Activated naive CD8-positive, alpha-beta T cell treated with anti-CD3 and anti-CD28 coated beads, Interleukin-2, amount 50 U/mL, for 16 hours (primary cell): ENCODE results near the gene HSD17B7.
"Not testable (repeated sequence)": the region's sequence is repeated elsewhere in the genome, so short reads cannot be mapped to it uniquely, and the experiment has no call there.

Experiments
- DNase-seq: peaks from one replicate; pipeline ENCODE4 v3.0.0-alpha.2; 2020; ENCODE audit warnings: low read depth, low spot score

HSD17B7 gene

GRCh38 chr1:162790303-162790984 lies at the start of gene HSD17B7:
Gene HSD17B7 (plus strand): TSS chr1:162790702. CDS start chr1:162790801, 99 bp downstream.
- DNase-seq: peak; percentile 19

GRCh38 chr1:162740755-162741154 lies 49.7 kb upstream of the HSD17B7 start:
- no peak for DNase-seq

GRCh38 chr1:162741574-162741973 lies 48.9 kb upstream of the HSD17B7 start:
- no peak for DNase-seq

GRCh38 chr1:162746264-162746942 lies 44.1 kb upstream of the HSD17B7 start:
- not testable (repeated sequence) for DNase-seq

- DNase-seq: no peak
These were observed 37.4 kb upstream of the HSD17B7 start for GRCh38 chr1:162753001-162753658.

- no peak for DNase-seq
These were observed 36.4 kb upstream of the HSD17B7 start for GRCh38 chr1:162753998-162754585.

GRCh38 chr1:162755306-162755705 lies 35.2 kb upstream of the HSD17B7 start:
- DNase-seq: no peak

GRCh38 chr1:162756523-162756922 lies 34.0 kb upstream of the HSD17B7 start:
- no peak for DNase-seq

- no peak for DNase-seq
These were observed 33.0 kb upstream of the HSD17B7 start for GRCh38 chr1:162757476-162757875.

GRCh38 chr1:162765788-162766187 lies 24.7 kb upstream of the HSD17B7 start:
- DNase-seq: no peak

- DNase-seq: no peak
These were observed 17.8 kb upstream of the HSD17B7 start for GRCh38 chr1:162772571-162773154.

- DNase-seq: no peak
These were observed 16.5 kb upstream of the HSD17B7 start for GRCh38 chr1:162774007-162774406.

- DNase-seq: no peak
These were observed 11.5 kb upstream of the HSD17B7 start for GRCh38 chr1:162779043-162779442.

GRCh38 chr1:162782671-162783070 lies 7.8 kb upstream of the HSD17B7 start:
- no peak for DNase-seq

- not testable (repeated sequence) for DNase-seq
These were observed 5.6 kb upstream of the HSD17B7 start for GRCh38 chr1:162784926-162785325.

- DNase-seq: not testable (repeated sequence)
These were observed 1.7 kb upstream of the HSD17B7 start for GRCh38 chr1:162788783-162789182.

- DNase-seq: not testable (repeated sequence)
These were observed 469 bp downstream of the HSD17B7 start for GRCh38 chr1:162790985-162791357.

- DNase-seq: not testable (repeated sequence)
These were observed 3.8 kb downstream of the HSD17B7 start for GRCh38 chr1:162794284-162794683.

- not testable (repeated sequence) for DNase-seq
These were observed 6.2 kb downstream of the HSD17B7 start for GRCh38 chr1:162796617-162797279.

GRCh38 chr1:162799995-162800830 lies 9.7 kb downstream of the HSD17B7 start:
- not testable (repeated sequence) for DNase-seq
